HG03280 (cell line): Measurements from ENCODE around the gene CDC42EP3.
A peak's percentile ranks its signal among the peaks of the same experiment; 100 is the strongest.

ENCODE experiments used
- ATAC-seq: cut with Tn5 transposase; IDR thresholded peaks from one replicate; pipeline ENCODE4 v1.9.1; 2021; ENCODE audit warnings: mild to moderate bottlenecking, moderate library complexity; ENCODE audit not compliant: unreplicated experiment

Gene CDC42EP3

DNA sequence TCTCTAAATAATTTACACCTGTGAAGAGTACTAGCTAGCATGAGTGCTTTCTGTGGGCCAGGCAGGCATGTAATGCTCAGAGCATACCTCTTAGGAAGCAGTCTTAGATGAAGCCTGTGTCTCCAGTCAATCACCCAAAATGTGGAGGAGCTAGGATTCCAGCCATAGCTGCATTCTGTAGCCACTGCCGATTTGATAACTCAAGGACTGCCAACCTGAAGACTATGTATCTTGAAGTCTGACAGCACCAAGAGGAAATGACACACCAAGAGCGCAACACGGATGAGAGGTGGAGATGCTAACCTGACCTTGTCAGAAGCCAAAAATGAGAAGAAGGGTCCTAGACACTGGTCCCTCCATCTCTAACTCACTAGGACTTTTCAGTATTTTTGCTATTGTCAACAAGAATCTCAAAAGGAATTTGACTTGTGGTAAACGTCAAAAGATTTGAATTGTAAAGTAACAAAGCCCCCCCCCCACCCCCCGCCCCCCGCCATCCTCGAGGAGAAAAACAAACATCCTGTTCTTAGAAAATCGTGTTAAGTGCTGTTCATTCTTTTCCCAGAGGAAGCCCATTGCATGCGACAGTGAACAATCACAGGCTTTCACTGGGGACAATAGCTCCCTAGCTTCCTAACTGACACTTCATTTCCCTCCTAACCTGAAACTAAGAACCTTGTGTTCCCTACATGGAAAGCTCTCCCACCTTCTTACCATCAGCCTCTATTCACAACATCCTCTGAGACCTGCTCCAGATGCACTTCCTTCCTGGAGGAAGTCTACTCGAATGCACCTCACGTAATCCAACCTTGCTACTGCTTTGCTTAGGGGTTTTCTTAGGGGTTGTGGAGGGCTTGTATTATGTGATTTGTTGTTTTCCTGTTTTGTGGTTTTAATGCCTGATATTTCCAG, 14.7 kb downstream of the CDC42EP3 start:
- ATAC-seq, result no peak

DNA sequence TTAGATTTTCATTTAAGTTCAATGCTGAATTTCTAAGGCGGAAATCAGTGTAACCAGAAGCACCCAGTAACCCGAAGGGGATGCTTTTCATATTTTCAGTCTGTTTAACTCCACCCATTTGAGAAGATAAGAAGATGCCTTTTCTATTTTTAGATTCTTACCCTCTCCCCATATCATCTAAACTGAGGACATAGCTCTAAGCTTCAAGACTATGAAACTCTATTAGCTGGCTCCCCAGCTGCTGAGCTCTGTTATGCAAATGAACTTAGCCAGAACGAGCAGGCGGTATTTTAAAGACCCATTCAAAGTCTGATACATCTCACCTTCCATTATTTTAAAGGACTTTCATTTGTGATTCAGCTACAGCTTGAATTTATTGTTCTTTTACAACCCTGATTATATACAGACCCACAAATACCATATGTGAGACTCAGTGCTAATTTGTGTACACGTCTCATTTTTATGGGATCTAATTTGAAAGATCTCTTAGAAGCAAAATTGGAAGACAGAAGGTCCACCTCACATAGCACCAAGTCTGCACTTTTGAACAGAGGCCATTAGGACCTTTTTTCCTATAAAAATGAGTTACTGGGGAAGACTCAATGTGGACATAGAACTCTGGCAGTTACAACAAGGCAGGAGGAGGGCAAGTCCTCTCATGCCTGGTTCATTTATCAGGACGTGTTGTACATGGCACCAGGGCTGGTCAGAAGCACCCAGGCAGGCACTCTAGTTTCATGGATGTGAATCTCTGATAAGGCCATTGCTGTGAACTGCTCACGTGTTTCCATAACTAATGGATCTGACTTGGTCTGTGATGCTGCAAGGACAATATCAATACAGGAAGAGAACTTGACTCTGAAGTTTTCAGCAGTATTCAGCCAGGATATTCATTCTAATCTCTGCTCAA, 16.3 kb downstream of the CDC42EP3 start:
- ATAC-seq, result peak; percentile 86

DNA sequence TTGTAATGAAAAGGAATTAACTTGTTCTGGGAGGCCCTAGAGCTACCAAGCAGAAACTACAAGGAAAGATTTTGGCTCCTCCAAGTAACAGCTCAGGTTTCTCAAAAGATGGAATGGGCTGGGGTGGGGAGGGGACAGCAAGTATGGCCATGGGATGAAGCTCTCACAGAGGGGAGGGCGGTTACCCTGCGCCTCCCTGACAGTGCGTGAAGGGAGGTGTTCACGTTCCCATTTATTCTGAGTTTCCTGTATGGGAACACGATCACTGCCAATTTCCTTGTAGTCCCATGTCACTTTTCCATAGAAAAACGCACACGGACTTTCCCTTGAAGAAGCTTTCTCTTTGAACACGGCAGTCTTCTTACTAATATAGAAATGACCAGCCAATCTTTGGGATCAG, 17.0 kb downstream of the CDC42EP3 start:
- ATAC-seq, result no peak

DNA sequence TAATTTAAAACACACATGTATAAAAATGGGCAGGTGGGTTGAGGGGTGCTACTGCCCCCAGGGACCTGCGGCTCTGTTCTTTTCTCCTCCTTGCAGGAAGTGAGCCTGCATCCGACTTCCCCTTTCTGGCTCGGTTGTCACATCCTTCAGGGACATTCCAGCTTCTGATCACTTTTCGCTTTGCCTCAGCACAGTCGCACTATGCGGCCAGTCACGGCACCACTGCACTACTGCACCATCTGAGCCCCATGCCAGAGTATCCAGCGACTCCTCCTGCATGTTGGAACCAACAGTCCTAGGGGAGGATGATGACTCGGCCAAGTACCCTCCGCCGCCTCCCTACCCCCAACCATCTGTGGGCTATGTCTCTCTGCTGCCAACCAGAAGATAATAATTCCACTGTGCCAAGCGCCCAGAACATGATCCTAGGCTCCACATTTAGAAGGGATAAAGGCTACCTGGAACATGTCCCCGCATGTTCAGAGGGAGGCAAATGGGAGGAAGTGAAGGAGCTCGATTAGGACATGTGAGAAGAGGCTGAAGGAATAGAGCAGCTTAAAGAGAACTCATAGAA, 17.6 kb downstream of the CDC42EP3 start:
- peak; percentile 36 for ATAC-seq

DNA sequence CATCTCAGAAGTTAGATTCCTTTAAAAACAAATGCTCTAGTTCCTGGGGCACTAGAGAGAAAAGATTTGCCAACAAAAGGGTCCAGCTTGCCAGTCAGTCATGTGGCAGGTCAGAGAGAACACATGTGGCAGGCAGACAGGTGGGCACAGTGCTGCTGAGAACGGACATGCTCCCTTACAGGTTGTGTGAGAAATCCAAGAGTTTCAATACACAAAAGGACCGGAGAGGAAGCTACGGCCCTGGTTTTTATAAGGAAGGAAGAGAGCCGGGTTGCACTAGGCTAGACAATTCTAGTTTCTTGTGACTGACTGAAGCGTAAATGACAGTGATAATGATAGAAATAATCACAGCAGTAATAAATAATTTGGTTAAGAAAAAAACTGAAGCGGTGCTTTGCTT, 18.3 kb downstream of the CDC42EP3 start:
- no peak for ATAC-seq

DNA sequence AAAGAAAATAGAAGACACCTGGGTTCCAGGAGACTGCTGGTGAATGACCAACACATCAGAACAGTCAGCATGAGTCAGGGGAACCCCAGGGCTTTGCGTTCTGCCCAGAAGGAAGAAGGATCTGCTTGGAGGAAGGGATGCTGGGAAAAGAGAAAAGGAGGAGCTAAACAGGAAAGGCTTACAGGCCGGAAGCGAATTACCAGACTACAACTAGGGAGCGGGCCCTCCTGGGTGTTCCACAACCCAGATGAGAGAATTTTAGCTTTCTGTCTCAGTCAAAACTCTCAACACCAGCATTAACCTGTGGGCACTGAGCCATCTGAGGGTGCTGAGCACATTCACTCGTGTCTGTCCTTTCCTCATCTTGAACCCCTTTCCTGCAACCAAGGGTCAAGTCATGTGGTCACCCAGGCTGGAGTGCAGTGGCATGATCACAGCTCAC, 19.2 kb downstream of the CDC42EP3 start:
- no peak for ATAC-seq

DNA sequence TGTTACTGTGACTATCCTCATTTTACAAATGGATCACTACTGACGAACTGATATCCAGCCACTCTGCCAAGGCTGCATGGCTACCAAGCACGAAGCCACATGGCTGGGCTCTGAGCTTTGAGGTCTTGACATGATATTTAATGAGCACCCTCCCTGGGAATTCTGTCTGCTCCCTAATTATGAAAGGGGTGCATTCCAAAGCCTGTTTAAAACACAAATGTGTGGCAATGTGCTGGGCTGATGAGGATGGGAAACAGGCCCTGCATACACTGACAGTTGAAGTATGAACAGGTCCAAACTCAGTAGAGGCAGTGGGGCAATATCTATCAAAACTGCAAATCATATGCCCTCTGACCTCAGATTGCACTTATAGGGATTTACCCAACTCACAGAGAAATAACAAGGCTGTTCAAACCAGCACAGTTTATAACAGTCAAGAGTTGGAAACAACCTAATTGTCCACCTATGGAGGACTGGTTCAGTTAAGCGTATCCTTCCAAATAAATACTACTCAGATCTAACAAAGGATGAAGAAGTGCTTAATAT, 20.8 kb downstream of the CDC42EP3 start:
- no peak for ATAC-seq

DNA sequence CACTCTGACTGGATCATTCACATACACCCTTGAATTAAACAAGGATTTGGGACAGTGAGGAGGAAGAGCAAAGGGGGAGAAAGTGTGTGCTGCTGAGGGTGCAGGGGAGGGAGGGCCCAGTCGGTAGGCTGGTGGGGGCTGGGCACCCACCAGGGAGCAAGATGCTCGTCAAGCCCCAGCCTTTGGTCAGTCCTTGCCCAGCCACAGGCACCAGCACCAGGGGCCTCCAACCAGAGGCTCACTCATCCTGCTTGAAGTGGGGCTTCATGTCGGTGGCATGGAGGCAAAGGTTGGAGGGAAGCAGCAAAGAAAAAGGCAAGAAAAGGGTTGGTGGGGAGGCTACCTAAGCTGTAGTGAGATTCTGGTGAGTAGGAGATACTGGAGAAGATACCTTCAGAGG, 21.9 kb downstream of the CDC42EP3 start:
- no peak for ATAC-seq

DNA sequence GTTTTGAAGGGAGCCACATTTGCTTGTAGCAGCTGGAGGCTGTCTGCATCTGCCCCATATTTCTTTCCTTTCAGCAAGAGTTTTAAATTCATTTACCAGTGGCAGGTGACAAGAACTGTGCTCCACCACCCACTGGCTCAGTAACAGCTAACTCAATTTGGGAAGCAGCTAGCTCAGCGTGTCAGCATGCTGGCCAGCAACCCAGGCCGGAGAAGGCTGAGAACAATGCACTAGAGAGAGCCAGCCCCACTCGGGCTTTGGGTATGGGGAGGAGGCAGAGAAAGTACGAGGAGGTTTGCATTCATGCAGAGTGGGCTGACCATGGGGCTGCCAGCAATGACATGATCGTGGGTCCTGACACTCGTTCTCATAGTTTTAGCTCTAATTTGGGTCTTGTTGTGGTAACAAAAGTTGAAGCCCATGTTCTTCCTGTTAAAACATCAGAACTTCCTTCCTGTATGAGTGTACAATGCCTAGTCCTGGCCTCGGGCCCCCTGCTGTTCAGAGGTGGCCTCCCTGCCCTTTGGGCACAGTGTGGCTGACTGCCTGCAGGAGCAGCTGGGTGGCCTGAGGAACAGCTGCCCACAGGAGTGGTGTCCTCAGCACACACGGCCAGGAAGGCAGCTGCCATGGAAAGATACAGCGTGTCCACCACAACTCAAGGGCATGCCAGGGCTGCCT, 23.0 kb downstream of the CDC42EP3 start:
- ATAC-seq, result no peak

DNA sequence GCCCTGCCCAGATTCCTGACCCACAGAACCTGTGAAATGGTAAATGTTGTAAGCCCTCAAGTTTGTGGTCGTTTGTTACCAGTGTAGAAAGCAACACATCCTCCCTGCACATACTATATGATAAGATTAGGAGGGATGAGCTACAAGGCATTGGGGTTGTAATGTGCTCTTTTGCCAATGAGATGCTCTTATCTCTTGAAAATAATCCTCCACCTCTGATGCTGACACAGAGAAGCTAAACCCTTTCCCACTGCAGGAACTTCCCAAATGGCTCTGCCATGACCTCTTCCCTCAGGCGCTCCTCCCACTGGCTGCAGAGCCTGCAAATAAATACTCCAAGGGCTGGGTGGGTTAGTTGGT, 23.5 kb downstream of the CDC42EP3 start:
- ATAC-seq, result no peak

DNA sequence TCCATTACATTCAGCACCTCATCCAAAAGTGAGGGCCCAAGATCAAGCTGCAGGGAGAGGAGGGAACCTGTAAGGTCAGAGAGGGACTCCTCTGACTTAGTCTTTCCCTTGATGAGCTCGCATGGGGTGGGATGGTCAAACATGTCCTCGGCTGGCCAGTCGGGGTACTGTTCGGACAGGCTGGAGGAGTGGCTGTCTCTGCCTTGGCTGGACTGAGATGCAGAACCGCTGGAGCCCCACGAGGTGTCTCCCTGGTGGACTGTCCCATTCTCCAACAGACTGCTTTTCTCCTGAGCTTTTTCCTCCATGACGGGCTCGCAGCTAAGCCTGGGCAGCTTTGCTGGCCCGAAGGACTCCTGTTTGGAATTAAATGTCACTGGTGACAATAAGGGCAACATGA, 25.6 kb downstream of the CDC42EP3 start:
- no peak for ATAC-seq

DNA sequence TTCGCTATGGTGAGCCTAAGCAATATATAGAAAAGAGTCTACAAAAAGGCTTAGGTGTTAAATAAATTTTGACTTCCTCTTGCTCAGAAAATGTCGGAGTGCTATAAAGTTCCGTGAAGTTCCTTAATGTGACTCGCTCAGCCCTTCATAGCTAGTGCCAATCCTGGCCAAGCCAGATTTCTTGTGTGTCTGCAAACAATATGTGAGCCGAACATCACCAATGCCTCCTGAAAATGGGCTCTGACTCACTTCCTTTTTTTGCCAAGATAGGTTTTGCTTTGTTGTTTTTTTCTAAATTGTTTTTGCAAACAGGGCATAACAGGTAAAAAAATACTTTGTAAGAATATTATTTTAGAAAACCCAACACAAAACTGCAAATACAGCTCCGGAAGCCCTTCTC, 26.1 kb downstream of the CDC42EP3 start:
- no peak for ATAC-seq

DNA sequence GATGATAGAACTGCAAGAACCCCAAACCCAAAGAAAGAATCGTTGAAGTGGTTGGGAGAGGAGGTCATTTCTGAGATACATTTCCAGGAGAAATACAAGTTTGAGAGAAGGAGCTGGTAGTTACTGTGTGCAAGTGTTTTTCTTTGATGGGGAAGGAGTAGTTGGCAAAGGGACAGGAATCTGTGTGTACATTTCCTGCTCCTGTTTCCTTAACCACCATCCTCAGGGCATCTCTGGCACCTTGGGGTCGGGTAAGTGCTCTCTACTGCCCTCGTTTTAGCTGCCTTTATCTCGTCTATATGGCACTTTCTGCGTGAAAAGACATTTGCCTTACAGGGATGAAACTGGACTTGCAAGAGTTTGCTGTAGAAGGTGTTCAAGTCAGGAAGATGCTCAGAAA, 27.3 kb downstream of the CDC42EP3 start:
- ATAC-seq, result no peak

DNA sequence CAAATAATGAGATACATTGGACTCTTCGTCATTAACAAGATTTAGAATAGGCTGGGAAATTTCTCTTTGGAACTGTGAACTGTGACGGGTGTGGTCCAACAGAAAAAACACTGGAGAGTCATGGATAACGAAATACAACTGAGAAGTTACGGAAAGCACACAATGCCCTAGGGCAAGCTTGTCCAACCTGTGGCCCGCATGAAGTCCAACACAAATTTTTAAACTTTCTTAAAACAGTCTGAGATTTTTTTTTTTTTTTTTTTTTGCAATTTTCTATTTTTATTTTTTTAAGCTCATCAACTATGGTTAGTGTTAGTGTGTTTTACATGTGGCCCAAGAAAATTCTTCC, 27.7 kb downstream of the CDC42EP3 start:
- no peak for ATAC-seq

DNA sequence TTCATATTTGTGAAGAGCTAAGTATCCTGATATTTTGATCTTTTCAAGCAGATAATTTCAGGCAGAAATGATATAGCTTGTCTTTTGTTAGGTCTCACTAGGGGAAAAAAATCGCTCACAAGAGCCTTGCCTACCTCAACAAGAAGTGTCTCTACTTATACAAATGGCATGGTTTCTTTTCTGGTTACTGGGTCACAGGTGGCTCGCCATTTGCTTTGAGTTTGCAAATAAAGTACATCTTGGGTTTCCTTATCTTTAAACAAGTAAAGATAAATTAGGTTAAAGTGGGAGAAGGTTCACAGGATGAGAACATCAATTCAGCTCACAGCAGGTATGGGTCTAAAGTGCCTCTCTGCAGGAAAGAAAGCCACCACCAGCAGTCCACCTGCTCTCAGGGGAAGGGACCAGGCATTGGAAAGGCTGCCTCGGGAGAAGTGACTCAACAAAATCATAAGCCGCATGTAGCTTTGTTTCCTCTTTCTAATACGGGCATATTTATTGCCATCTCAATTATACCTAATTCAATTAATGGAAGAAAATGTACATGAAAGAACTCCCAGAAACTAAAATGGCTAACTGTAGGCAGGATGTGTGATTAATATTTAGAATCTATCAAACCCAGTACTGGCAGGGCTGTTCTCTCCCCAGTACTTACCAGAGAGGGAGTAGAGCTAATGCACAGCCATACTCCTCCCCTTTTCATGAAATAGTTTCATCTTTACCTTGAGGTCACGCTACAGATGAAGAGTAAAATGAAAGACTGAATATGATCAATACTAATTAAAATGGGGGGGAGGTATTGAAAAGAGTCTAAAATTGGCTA, 28.3 kb downstream of the CDC42EP3 start:
- ATAC-seq, result no peak

DNA sequence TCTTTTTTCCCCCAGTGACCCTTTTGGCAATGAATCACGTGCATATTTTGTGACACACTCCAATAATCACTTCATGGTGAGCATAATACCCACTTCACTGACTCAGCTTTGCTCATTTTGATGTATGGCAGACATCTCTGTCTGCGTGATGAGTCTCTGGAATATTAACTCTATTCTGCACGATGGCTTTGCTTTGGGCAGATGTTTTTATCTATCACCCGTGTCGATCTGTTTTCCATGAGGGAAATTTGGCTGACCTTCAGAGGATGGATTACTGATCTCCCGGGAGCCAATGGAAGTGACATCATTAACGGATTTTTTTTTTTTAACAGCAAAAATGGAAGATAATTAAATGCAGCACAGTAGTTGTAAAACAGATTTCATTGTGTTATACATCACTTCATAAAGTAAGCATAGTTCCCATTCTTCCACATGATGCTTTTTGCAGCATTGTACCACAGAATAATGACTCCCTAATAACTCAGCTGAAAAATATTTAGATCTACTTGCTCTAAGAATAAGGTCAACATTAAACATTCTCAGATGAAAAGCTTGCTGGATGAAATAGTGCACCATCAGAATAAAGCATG, 29.8 kb downstream of the CDC42EP3 start:
- ATAC-seq, result no peak

DNA sequence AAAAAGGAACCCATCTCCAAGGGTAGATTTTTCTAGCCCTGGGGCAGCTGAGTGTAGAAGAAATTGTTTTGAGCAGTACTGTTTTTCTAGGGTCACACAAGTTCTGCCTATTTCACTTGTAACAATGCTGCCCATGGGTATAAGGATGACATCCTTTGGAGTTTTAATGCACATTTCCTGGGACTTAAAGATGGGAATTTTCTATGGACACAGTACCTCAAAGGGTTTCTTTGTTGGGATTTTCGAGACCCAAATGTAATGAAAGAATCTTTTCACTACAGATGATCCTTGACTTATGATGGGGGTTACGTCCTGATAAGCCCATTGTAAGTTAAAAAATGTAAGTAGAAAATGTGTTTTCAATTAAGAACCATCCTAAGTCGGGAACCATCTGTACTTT, 31.8 kb downstream of the CDC42EP3 start:
- no peak for ATAC-seq

DNA sequence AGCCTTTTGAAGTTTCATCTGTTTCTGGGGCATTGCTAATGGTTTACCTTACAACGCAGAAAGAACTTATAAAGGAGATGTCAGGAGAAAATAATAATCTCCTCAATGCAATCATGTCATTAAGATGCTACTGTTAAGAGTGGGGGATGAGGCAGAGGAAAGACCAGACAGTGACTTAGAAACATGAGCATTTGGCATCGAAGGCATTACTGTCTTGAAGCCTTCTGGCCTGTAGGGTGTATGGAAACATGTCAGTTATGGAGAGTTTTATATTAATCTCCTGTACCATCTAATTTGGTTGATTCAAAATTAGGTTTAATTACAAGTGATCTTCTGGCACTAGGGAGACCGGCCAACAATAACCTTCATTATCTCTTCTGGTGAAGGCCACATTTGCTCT, 32.5 kb downstream of the CDC42EP3 start:
- no peak for ATAC-seq

DNA sequence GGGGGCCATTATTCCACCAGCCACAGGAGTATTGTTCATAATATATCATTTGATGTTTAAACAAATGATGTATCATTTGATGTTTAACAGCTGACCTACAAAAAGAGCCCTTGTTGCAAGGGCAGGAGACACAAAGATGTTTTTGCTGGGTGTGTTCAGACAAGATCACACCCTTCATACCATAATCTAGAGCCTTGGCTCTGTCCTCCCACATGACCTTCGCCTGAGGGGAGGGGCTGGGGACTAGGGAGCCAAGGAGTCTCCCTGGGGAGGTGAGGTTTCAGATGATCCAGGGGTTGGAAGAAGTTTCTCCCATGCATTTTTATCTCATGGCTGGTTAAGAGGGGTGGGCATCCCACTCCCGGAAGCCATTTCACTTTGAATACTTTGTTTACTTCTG, 33.5 kb downstream of the CDC42EP3 start:
- ATAC-seq, result no peak
